ENCODE results near the gene TUT1.

DNA sequence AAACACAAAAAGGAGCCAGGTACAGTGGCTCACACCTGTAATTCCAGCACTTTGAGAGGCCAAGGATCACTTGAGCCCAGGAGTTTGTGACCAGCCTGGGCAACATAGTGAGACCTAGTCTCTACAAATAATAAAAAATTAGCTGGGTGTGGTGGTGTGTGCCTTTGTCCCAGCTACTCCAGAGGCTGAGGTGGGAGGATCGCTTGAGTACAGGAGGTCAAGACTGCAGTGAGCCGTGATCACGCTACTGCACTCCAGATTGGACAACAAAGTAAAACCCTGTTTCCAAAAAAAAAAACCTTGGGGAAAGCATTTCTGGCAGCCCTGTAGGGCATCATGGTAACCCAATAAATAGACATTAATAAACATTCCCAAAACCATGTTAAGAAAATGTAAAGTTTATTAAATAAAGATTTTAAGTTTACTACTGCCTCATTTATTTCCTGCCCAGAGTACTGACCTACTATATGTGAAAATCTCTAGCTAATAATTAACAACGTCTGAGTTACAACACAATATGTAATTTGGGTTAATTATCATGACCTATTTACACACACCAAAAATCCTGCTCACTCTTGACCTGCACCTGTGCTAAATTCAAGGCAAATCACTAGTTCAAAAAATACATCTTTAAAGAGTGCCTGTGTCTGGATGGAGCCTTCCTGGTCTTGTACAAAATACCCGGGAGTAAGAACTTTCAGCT is 26.1 kb downstream of the TUT1 start:
- no peak for TF ChIP-seq EP300 (IDR thresholded peaks at IDR 0.05)
- TF ChIP-seq, protein P1, sequence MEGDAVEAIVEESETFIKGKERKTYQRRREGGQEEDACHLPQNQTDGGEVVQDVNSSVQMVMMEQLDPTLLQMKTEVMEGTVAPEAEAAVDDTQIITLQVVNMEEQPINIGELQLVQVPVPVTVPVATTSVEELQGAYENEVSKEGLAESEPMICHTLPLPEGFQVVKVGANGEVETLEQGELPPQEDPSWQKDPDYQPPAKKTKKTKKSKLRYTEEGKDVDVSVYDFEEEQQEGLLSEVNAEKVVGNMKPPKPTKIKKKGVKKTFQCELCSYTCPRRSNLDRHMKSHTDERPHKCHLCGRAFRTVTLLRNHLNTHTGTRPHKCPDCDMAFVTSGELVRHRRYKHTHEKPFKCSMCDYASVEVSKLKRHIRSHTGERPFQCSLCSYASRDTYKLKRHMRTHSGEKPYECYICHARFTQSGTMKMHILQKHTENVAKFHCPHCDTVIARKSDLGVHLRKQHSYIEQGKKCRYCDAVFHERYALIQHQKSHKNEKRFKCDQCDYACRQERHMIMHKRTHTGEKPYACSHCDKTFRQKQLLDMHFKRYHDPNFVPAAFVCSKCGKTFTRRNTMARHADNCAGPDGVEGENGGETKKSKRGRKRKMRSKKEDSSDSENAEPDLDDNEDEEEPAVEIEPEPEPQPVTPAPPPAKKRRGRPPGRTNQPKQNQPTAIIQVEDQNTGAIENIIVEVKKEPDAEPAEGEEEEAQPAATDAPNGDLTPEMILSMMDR (IDR thresholded peaks at IDR 0.05): no peak
